PC-9 (cell line): ENCODE data around the gene AP2A1.

Experiments
- CTCF ChIP-seq: fragments of 200-600 bp; sonication (generic); conservative IDR thresholded peaks from 2 replicates; pipeline ENCODE4 v1.6.1; 2017; ENCODE audit warnings: mixed run types, antibody characterized with exemption, mild to moderate bottlenecking, moderate library complexity
- EZH2 ChIP-seq: fragments of 200-600 bp; sonication (generic); IDR thresholded peaks from 2 replicates; pipeline ENCODE4 v1.8.0; 2017; ENCODE audit warnings: antibody characterized with exemption, low read depth

- no peak for TF ChIP-seq CTCF
- TF ChIP-seq EZH2, result no peak
These were observed 87.1 kb downstream of the AP2A1 start for GRCh38 chr19:49853852-49854377.
